Astrocyte of the hippocampus (primary cell): Measurements from ENCODE around the gene EXOC3L4.

Experiments used
- DNase-seq: peaks from one replicate; pipeline ENCODE4 v3.0.0; 2011; ENCODE audit warnings: low read depth, low spot score

The EXOC3L4 gene

DNA sequence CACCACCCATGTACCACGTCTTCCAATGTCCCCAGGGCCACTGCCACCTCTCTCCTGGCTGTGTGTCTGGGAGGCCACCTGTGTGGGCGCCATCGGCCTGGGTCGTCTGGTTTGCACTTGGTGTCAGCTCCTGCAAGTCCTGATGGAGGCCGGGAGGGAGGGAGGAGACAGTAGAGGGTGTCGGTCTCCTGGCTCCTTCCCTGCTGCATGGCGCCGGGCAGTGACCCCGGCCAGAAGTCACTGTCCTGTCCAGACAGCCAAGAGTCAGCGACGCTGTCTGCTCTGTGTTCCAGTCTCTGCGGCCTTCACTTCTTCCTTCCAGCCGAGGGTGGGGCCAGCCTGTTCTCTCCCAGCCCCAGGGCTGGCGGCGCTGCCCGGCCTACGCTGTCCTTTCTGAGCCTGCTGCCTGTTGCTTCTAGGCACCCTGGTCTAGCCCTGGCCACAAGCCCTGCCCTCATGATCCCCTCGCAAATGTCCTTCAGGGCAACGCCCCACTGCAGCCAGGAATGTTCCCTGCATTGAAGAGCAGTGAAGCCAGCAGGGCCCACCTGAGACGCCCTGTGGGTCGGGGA is 23.5 kb upstream of the EXOC3L4 start:
- DNase-seq, result no peak

DNA sequence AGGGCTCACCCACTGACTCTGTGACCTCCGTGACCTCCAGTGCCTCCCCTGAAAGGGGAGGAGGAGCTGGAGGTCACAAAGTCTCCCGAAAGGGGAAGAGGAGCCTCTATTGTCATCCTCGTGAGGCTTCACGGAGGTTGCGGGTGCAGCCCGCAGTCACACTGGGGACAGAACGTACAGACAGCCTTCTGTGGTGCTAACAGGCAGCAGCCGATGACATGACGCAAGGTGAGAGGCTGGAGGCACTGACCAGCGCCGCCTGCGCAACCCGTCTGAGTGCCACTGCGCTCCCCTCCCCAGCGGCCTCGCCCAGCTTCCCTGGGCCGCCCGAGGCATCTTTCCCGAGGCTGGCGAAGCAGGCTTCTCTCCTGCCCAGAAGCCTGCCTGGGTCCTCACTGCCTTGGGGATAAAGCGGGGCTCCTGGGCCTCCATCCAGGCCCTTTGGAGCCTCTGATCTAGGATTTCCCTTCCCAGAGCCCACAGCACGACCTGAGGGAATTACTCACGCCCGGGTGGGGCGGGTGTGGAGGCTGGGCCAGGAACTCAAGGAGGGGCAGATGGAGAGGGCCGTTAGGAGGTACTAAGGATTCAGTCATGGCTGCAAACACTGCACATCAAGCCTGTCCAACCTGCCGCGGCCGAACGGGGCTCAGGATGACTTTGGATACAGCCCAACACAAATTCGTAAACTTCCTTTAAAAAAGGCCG is 22.8 kb upstream of the EXOC3L4 start:
- DNase-seq, result no peak

DNA sequence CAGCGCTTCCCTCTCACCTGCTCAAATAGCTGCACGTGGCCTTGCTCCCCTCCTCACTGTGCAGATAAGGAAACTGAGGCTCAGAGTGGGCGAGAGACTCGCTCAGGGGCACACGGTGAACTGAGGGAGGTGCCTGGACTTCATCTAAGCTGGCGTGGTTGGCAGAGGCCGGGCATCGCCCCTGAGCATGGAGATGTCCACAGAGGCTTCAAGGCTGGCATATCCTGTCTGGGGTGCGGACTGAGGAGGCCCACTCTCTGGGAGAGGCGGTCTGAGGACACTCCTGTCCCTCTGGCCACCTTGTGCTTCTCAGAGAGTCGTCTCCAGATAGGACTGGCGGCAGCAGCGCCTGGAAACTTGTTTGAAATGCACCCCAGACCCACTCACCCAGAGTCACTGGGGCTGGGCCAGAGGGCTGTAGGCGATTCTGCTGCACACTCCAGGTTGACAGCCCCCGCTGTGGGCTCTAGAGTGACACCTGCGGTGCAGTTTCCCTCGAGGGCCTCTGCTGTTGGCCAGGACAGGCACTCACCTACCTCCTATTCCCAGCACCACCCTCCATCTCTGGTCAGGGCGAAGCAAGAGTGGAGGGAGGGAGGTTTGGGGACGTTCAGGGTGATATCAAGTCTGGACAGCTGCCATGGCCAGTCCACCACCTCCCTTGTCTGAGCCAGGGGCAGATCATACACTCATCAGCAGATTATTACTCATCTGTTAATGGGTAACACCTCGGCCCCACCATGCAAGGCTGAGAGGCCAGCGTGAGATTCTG is 21.7 kb upstream of the EXOC3L4 start:
- no peak for DNase-seq

DNA sequence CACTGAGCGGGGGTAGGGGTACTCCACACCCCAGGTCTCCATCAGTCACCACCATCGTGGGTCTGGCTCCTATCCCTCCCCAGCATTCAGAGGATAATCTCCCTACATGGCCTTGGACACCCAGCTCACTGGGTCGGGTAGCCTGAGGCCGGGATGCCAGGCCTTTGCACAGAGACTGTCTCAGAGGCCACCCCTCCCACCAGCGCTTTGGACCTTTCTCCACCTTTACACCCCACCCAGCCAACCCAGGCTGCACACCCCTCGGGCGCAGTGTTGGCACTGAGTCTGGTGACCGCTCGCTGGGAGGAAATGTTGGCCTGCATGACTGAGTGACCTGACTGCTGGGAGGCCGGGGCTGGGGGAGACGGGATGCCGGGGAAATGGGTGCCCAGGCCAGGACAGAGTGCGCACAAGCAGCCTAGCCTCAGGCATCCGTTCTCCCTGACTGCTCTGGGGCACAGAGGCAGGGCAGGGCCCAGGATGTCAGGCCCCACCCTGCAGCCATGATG is 21.1 kb upstream of the EXOC3L4 start:
- DNase-seq, result no peak

GRCh38 chr14:103073876-103074728 is 20.4 kb upstream of the EXOC3L4 start:
- DNase-seq, result no peak

- no peak for DNase-seq
Measured at GRCh38 chr14:103074729-103075367, 19.7 kb upstream of the EXOC3L4 start.

GRCh38 chr14:103078420-103078749 is 16.1 kb upstream of the EXOC3L4 start:
- peak; percentile 85 for DNase-seq

DNA sequence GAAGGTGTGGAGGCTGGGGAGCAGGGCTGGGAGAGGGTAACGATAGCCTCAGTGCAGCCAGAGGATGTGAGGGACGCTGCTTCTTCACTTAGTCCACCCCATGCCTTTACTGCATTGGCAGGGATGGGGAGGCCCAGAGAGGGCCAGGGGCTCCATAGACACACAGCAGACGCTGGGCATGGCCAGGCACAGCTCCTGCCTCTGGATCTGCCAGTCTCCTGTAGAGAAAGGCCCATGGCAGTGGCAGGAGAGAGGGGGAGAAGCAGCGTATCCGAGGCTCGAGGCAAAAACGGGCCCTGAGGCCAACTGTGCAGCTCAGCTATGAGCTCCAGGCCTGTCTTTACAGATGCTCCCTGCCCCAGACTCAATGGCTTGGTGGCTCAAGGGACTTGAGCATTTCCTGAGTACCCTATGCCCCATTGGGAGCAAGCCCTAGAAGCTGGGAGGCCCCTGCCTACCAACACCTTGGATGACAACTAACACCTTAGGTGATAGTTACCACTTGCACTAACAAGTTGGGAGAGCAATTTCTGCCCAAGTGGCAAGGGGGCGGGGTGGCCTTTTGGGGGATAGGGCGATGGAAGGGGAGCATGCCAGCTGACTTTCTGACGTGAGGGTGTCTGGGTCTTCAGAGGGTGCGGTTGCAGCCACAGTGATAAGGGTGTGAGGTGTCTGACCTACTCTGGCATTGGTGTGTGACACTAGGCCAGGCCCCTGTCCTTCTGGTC is 15.5 kb upstream of the EXOC3L4 start:
- no peak for DNase-seq

GRCh38 chr14:103081951-103082350 is 12.6 kb upstream of the EXOC3L4 start:
- no peak for DNase-seq

DNA sequence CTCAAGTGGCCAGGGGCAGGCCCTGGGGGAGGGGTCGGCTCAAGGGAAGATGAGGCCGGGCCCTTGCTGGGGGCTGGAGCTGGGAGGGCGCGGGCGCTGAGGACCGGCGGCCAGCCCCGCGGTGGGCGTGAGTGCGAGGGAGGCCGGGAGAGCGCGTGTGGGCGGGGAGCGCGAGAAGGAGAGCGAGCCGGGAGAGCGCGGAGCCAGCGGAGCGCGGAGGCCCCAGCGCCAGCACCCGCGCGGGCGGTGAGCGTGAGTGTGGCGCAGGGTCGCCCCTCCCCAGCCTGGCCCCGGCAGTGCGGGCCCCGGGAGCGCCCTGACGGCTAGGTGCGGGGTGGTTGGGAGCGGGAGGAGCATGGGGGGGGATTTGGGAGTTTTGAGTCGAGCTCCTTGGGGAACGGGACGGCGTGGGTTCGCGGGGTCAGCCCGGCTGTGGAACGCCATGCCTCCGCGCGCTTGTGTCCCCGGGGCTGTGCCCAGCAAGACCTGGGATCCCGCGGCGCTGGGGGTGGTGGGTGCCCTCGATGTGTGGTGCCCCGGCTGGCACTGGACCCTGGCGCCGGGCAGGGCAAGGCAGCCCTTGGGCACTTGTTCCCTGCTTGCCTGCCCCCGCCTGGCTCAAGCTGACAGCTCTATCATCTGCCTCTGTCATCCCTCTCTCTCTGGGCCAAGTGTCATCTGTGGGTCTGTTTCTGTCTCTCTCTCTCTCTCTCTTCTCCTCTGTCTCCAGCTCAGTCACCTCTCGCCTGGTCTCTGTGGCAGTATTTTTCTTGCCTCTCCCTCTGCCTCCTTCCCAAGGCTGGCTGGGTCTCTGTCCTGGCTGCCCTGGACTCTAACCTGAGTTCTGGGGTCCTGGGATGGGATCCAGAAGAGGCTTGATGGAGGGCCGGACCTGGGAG is 10.3 kb upstream of the EXOC3L4 start, which contains the start of gene LBHD2:
TSS of gene LBHD2 (plus strand) at position 190 of the 899 bp plus-strand sequence. CDS start 1,803 bp downstream, outside the sequence.
- peak; percentile 44 for DNase-seq

DNA sequence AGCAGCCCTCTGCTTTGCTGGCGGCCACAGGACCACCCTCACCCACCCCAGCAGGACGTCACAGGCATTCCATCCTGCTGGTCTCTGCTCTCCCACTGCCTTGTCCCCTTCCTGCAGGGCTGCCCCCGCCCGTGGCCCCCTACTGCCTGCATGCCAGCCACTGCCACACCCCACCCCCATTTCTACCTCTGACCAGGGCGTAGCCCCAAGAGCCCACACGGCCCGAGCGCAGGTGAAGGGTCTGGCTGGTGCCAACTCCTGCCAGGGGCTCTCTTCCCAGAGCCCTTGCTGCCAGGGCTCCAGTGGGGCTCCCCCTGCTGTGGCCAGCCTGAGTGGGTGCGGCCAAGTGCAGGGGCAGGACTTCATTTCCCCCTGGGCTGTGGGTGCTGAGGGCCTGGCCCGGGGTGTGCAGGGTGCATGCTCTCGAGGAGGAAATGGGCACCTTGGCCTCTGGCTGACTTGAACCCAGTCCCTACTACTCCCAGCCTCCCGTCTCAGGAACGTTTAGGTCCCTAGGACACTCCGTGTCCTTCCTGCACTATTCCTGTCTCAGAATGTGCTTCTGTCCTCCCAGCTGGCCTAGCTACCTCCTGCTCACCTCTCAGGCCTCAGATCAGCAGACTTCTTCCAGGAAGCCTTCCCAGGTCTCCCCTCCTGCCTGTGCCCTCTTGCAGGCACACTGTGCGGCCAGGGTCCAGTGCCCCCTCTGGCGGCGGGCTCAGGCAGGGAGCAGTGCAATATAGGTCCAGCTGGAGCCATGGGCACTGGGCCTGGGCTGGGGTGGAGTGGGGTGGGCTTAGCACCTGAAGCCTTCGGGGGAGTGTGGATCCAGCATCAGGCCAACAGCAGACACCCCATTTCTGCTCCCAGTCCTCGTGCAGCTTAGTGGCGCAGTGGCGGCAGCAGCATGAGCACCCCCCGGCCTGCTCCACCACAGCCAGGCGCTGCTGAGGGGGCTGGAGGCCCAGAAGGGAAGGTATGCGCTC is 9.1 kb upstream of the EXOC3L4 start:
- DNase-seq, result no peak

GRCh38 chr14:103086771-103087342 is 7.7 kb upstream of the EXOC3L4 start:
- DNase-seq, result no peak

GRCh38 chr14:103087343-103087835 is 7.1 kb upstream of the EXOC3L4 start:
- DNase-seq, result no peak

- DNase-seq, result no peak
Measured at GRCh38 chr14:103088921-103089320, 5.6 kb upstream of the EXOC3L4 start.

DNA sequence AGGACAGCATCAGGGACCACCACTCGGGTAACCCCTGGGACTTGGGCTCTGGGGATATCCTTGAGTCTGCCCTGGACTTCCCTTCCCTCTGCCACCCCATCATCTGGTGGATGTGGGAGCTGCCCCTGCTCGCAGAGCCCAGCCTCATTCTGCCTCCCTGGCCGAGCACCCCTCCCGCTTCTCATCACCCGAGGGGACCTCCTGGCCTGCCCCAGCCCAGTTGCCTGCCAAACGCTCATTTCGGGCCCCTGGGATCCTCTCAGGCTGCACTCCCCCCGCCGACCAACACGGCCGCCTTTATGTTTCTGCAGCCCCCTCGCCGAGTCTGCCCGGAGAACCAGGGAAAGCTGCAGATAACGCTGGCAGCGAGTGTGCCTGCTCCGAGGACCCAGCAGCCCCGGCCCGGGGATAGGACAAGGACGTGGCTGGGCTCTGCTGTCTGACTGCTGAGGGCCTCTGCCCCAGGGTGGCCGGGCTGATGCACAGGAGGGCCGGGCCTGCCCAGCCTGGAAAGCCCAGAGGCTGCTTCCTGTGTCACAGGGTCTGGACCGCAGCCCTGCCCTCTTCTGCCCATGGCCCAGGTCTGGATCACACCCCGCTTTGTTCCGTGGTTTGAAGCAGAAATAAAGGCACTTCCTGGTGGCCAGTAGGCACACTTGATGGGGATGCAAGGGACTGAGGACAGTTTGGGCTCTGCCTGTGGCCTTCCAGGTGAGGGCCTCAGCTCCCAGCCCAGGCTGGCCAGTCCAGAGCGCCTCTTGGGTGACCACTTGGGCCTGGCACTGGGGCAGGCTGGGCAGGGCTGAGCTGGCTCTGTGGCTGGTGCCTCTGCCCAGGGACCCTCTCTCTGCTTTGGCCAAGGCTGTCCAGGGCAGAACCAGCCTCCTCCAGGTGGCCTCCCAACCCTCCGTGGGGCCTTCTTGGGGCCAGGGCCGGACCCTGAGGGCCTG is 4.9 kb upstream of the EXOC3L4 start:
- no peak for DNase-seq

DNA sequence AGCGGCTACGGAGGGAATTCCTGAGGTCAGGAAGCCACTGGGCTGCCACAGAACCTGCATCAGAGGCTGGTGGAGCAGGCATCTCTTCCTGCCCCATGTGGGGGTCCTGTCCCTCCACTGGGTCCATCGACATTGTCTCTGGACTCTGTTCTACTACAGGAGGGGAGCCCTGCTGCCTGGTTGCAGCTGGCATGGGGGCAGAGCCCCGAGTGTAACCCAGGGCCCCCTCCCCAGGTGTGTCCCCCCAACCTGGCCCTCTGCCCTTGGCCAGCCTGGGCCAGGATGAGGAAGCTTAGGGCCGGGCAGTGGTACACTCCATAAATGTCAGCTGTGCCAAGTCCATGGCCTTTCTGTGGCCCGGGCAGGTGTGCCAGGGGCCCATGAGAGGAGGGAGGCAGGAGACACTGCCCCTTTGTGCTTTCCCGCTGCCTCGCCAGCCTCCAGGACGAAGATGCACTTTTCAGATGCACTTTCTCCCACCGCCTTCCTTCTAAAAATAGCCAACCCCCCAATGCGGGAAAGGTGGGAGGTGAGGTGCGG is 4.0 kb upstream of the EXOC3L4 start:
- DNase-seq, result no peak
